Thyroid gland (tissue), 4 donors: Measurements from ENCODE around the gene TRAPPC2L.

ENCODE experiments used
- POLR2A ChIP-seq, 2 donors: fragments of 450-650 bp; IDR thresholded peaks; one replicate each; pipeline ENCODE4 v1.6.1; 2017; ENCODE audit warnings: antibody characterized with exemption in 2 of 2, mild to moderate bottlenecking in 2 of 2, moderate library complexity in 1 of 2
- TF ChIP-seq, protein P1 (sequence below), 6 experiments: fragments of 200-600 bp in 3 of 6; fragments of 450-650 bp in 3 of 6; sonication (generic) in 3 of 6; IDR thresholded peaks; one replicate each; pipeline ENCODE4 v1.5.1; 2016 to 2019; ENCODE audit warnings: antibody characterized with exemption in 6 of 6, mild to moderate bottlenecking in 2 of 6, inconsistent platforms in 1 of 6, moderate library complexity in 1 of 6

DNA sequence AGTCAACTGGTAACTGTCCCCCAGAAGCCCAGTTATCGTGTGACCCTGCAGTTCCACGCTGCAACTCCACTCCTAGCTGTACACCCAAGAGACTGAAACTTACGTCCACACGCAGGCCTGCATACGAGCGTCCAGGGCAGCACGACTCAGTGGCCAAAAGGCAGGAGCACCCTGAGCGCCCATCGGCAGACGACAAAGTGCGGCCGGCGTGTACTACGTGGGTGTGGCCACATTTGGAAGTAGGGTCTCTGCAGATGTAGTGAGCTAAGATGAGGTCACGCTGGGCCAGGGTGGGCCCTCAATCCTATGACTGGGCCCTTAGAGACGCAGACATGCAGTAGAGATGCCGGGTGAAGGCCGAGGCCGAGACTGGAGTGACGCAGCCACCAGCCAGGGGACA lies 13.7 kb upstream of the TRAPPC2L start:
- TF ChIP-seq, protein P1, sequence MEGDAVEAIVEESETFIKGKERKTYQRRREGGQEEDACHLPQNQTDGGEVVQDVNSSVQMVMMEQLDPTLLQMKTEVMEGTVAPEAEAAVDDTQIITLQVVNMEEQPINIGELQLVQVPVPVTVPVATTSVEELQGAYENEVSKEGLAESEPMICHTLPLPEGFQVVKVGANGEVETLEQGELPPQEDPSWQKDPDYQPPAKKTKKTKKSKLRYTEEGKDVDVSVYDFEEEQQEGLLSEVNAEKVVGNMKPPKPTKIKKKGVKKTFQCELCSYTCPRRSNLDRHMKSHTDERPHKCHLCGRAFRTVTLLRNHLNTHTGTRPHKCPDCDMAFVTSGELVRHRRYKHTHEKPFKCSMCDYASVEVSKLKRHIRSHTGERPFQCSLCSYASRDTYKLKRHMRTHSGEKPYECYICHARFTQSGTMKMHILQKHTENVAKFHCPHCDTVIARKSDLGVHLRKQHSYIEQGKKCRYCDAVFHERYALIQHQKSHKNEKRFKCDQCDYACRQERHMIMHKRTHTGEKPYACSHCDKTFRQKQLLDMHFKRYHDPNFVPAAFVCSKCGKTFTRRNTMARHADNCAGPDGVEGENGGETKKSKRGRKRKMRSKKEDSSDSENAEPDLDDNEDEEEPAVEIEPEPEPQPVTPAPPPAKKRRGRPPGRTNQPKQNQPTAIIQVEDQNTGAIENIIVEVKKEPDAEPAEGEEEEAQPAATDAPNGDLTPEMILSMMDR (IDR thresholded peaks at IDR 0.05) = no peak
- no peak for TF ChIP-seq POLR2A (IDR thresholded peaks at IDR 0.05)
